HepG2 (cell line): Measurements from ENCODE around the gene COL5A1. TPM values are rescaled to one million over a fixed set of nuclear protein-coding genes. Genes with fewer than 3 reads are reported as not detected.

ENCODE experiments used
- ATAC-seq: fragments of 200-7000 bp; cut with Tn5 transposase; 3 replicates; pipeline ENCODE4 v1.9.1; 2020; ENCODE audit warnings: mild to moderate bottlenecking, moderate library complexity
- BruUV-seq: library from RNA; stranded (reverse); fragments of 400-500 nt; replicated peaks from 2 replicates; lab custom pipeline; 2021; lab: Mats Ljungman, UMichigan
- CTCF ChIA-PET: fragments of 300-600 bp; formaldehyde crosslinking; extraction: SDS; loops from one replicate; lab custom pipeline; 2021; ENCODE audit warnings: low total read pairs, inconsistent platforms, low intra/inter-chr PET ratio; lab: Yijun Ruan, JAX
- POLR2A ChIA-PET: fragments of 350-600 bp; sonication (Branson Sonifier 250); formaldehyde crosslinking; loops from one replicate; lab custom pipeline; 2020; ENCODE audit warnings: antibody characterized with exemption, inconsistent platforms; lab: Yijun Ruan, JAX
- DNase-seq: peaks from one replicate; pipeline ENCODE4 v3.0.0-alpha.2; 2015; ENCODE audit warnings: low spot score
- FAIRE-seq: peaks from 3 replicates; lab custom pipeline; 2011; peaks lifted over from hg19 to GRCh38; lab: Jason Lieb, UNC
- H2AFZ ChIP-seq: one replicate; pipeline ENCODE4 v1.6.1; 2011; ENCODE audit warnings: low read length, inconsistent platforms
- H3K27ac ChIP-seq: fragments of 300-600 bp; 3 replicates; pipeline ENCODE4 v1.8.0; 2011; ENCODE audit warnings: mixed run types, mild to moderate bottlenecking, mixed read lengths, low read length, inconsistent platforms; ENCODE audit not compliant: insufficient read depth; ENCODE audit errors: extremely low read length
- H3K27me3 ChIP-seq, 2 experiments: fragments of 200-600 bp in 1 of 2; 2 replicates in 1 of 2; 3 replicates in 1 of 2; pipeline versions ENCODE4 v1.6.0 to v1.8.0; 2011; ENCODE audit warnings: low read length in 2 of 2, mild to moderate bottlenecking in 2 of 2, moderate library complexity in 2 of 2, inconsistent platforms in 1 of 2; ENCODE audit not compliant: insufficient read depth in 2 of 2, control insufficient read depth in 1 of 2
- H3K36me3 ChIP-seq, 2 experiments: fragments of 200-600 bp in 1 of 2; replicated peaks in 1 of 2; 2 replicates in 1 of 2; 3 replicates in 1 of 2; pipeline versions ENCODE4 v1.5.1 to v1.8.0; 2011; ENCODE audit warnings: low read length in 2 of 2, inconsistent platforms in 1 of 2; ENCODE audit not compliant: insufficient read depth in 2 of 2, control insufficient read depth in 1 of 2
- H3K4me1 ChIP-seq: 2 replicates; pipeline ENCODE4 v1.5.1; 2012; ENCODE audit warnings: low read length, inconsistent platforms; ENCODE audit not compliant: insufficient read depth
- H3K4me2 ChIP-seq: 2 replicates; pipeline ENCODE4 v1.6.0; 2011; ENCODE audit warnings: low read depth, low read length, inconsistent platforms
- H3K4me3 ChIP-seq, 3 experiments: fragments of 200-600 bp in 1 of 3; sonication (generic), shearing (Covaris generic) in 1 of 3; replicated peaks in 1 of 3; 2 replicates each; pipeline ENCODE4 v1.5.1; 2011 to 2016; ENCODE audit warnings: low read length in 3 of 3, inconsistent platforms in 2 of 3, low read depth in 2 of 3, mild to moderate bottlenecking in 2 of 3, control low read depth in 1 of 3, mixed read lengths in 1 of 3; ENCODE audit not compliant: insufficient read depth in 1 of 3
- H3K79me2 ChIP-seq: one replicate; pipeline ENCODE4 v1.6.1; 2011; ENCODE audit warnings: low read length, inconsistent platforms; ENCODE audit not compliant: insufficient read depth
- H3K9ac ChIP-seq: 2 replicates; pipeline ENCODE4 v1.6.0; 2011; ENCODE audit warnings: mild to moderate bottlenecking, low read depth, low read length, inconsistent platforms; ENCODE audit not compliant: insufficient read depth
- H3K9me3 ChIP-seq: 2 replicates; pipeline ENCODE4 v1.5.1; 2012; ENCODE audit warnings: mild to moderate bottlenecking, low read length
- H4K20me1 ChIP-seq: 2 replicates; pipeline ENCODE4 v1.6.0; 2011; ENCODE audit warnings: inconsistent platforms, mild to moderate bottlenecking, low read length, moderate library complexity; ENCODE audit not compliant: insufficient read depth
- KLF13 ChIP-seq: sonication (generic); formaldehyde crosslinking; IDR thresholded peaks from 2 replicates; pipeline ENCODE4 v1.4.0; 2020; ENCODE audit warnings: mild to moderate bottlenecking, missing genetic modification reagents
- MED1 ChIP-seq: sonication (generic); formaldehyde crosslinking; IDR thresholded peaks from 2 replicates; pipeline ENCODE4 v1.4.0; 2020; ENCODE audit warnings: missing genetic modification reagents
- NFE2L2 ChIP-seq: fragments of 150-350 bp; IDR thresholded peaks from 2 replicates; pipeline ENCODE4 v1.6.1; 2014; ENCODE audit warnings: low read length
- RAD21 ChIP-seq: fragments of 450-650 bp; formaldehyde crosslinking; IDR thresholded peaks from 2 replicates; pipeline ENCODE4 v1.5.0; 2020; ENCODE audit warnings: mild to moderate bottlenecking
- ZNF17 ChIP-seq: sonication (generic); formaldehyde crosslinking; IDR thresholded peaks from 2 replicates; pipeline ENCODE4 v1.5.0; 2020; ENCODE audit warnings: mild to moderate bottlenecking, missing genetic modification reagents
- ZNF24 ChIP-seq: fragments of 450-650 bp; IDR thresholded peaks from 2 replicates; pipeline ENCODE4 v1.6.1; 2017; ENCODE audit warnings: antibody characterized with exemption, mild to moderate bottlenecking
- ZNF780A ChIP-seq: sonication (generic); formaldehyde crosslinking; IDR thresholded peaks from 2 replicates; pipeline ENCODE4 v1.8.0; 2022; ENCODE audit warnings: mild to moderate bottlenecking, missing genetic modification reagents, moderate library complexity
- WGBS: methylation state at CpG from one replicate; pipeline ENCODE4 v1.1.6; 2017; ENCODE audit warnings: low lambda C conversion rate; 5-methylcytosine and 5-hydroxymethylcytosine counted together
- in situ Hi-C: cut with HindIII; loops from 2 replicates; pipeline ENCODE4 v1.10.0; 2017; ENCODE audit warnings: low pct_unique_long_range_greater_than_20kb; ENCODE audit not compliant: extremely low pct_ligation_motif_present
- intact Hi-C: fragments of 100-400 bp; cut with micrococcal nuclease; formaldehyde crosslinking; loops from one replicate; pipeline ENCODE4 v1.10.0; 2022; ENCODE audit not compliant: unreplicated experiment
- polyA plus RNA-seq, 8 experiments: library from polyadenylated mRNA; depleted of rRNA in 3 of 8; stranded (reverse) in 7 of 8; unstranded in 1 of 8; fragments of >200 nt; fragmentation: Illumina TruSeq in 4 of 8; extraction: Trizol in 4 of 8; gene quantifications; 2 replicates each; pipeline versions ENCODE4 v1.2.1 to v1.2.3, GENCODE V29; 2011 to 2016; ENCODE audit warnings: low read depth in 4 of 8, missing spikeins in 1 of 8, mixed read lengths in 1 of 8; ENCODE audit not compliant: insufficient read depth in 1 of 8
- total RNA-seq, 5 experiments: library from RNA; depleted of rRNA; stranded (reverse); fragments of >200 nt; fragmentation: Illumina TruSeq; extraction: Trizol; gene quantifications; 2 replicates each; pipeline ENCODE4 v1.2.3, GENCODE V29; 2016; ENCODE audit warnings: low read depth in 1 of 5
- TF ChIP-seq, protein P1 (sequence below): sonication (generic); formaldehyde crosslinking; IDR thresholded peaks from 2 replicates; pipeline ENCODE4 v1.5.1; 2020; ENCODE audit warnings: mild to moderate bottlenecking, missing genetic modification reagents, moderate library complexity
- TF ChIP-seq, protein P2 (sequence below): sonication (generic); formaldehyde crosslinking; conservative IDR thresholded peaks from 2 replicates; pipeline ENCODE4 v1.4.0; 2020; ENCODE audit warnings: mild to moderate bottlenecking, missing genetic modification reagents, moderate library complexity

COL5A1 gene
- total and polyA plus RNA-seq, 2 of the 13 experiments (the other 11 are each of a cell fraction or from before 2014, with no cell fraction given), result not detected

DNA sequence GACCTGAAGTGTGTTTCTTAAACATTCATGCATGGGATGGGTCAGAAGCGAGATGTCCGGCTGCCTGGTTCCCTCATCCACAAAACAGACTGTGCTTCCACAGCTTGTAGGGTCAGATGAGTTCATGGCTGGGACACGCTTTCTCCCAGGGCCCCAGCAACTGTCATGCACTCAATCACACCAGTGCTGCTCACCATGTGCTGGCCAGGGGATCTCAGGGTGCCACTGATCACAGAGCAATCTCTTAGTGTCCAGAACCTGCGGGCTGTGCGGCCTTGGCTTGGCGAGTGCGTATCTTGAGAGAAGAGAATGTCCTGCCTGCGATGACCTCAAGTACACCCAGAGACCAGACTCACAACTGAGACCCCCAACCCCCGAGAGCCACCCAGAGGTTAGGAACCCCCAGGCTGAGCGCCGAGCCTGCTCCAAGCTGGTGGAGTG, 213.0 kb downstream of the COL5A1 start (continued):
- TF ChIP-seq, protein P1, sequence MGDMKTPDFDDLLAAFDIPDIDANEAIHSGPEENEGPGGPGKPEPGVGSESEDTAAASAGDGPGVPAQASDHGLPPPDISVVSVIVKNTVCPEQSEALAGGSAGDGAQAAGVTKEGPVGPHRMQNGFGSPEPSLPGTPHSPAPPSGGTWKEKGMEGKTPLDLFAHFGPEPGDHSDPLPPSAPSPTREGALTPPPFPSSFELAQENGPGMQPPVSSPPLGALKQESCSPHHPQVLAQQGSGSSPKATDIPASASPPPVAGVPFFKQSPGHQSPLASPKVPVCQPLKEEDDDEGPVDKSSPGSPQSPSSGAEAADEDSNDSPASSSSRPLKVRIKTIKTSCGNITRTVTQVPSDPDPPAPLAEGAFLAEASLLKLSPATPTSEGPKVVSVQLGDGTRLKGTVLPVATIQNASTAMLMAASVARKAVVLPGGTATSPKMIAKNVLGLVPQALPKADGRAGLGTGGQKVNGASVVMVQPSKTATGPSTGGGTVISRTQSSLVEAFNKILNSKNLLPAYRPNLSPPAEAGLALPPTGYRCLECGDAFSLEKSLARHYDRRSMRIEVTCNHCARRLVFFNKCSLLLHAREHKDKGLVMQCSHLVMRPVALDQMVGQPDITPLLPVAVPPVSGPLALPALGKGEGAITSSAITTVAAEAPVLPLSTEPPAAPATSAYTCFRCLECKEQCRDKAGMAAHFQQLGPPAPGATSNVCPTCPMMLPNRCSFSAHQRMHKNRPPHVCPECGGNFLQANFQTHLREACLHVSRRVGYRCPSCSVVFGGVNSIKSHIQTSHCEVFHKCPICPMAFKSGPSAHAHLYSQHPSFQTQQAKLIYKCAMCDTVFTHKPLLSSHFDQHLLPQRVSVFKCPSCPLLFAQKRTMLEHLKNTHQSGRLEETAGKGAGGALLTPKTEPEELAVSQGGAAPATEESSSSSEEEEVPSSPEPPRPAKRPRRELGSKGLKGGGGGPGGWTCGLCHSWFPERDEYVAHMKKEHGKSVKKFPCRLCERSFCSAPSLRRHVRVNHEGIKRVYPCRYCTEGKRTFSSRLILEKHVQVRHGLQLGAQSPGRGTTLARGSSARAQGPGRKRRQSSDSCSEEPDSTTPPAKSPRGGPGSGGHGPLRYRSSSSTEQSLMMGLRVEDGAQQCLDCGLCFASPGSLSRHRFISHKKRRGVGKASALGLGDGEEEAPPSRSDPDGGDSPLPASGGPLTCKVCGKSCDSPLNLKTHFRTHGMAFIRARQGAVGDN (CRISPR knock-in tag), result no peak
- no peak for TF ChIP-seq ZNF780A
- TF ChIP-seq NFE2L2, result no peak

DNA sequence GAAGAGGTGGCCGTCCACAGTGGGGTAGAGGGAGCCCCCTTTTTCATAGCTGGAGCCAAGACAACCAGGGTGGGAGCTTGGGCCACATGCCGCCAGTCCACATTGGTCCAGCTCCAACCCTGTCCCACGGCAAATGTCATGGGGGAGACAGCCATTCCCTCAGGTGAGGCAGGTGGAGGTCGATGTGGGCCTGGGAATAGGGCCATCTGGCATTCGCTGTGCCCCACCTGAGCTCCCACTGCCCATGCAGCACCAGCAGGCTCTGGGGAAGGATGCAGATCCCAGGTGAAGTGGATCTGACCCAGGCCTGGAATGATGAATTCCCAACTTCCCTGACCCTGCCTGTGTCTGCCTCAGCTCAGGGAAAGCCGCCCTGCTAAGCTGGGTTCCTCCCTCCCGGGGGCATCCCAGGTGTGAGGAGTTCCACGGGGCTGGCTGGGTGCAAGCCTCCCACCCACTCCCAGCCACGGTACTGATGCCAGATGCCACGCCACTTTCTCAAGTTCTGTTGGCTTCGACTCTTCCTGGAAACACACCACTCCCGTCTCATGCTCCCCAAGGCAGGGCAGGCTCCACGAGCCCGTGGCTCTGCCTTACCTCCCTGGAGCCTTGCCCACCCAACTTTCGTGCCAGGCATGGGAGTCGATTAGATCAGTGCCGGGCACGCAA, 213.8 kb downstream of the COL5A1 start:
- Histone ChIP-seq H3K9ac (no peak overlapping the region), H3K27ac (no peak overlapping the region), H3K4me1 (no peaks in the 10 kb centered on the region), H3K79me2 (no peaks in the 10 kb centered on the region), H3K36me3 (no peaks in the 10 kb centered on the region), H3K4me2 (no peak overlapping the region), H3K9me3 (no peaks in the 10 kb centered on the region; the same call in none of the 2 replicates), H2AFZ (no peak overlapping the region), H4K20me1 (no peaks in the 10 kb centered on the region), H3K4me3 (no peak overlapping the region), H3K27me3 (peaks cover 0 to 34% of the 10 kb centered on the region in 2 experiments; a peak in 3 of 5 replicates)
- ATAC-seq, result no peak
- in situ Hi-C loops (no loop called here), intact Hi-C loops (no loop called here)
- ChIA-PET POLR2A (no interaction called here), CTCF (no interaction called here)
- BruUV-seq, result no TSS peak
- TF ChIP-seq RAD21, result no peak
- TF ChIP-seq KLF13 (CRISPR knock-in tag), result no peak
- no peak for TF ChIP-seq ZNF24
- no peak for TF ChIP-seq ZNF17 (CRISPR knock-in tag)
- no peak for TF ChIP-seq MED1 (CRISPR knock-in tag)
- TF ChIP-seq, protein P2, sequence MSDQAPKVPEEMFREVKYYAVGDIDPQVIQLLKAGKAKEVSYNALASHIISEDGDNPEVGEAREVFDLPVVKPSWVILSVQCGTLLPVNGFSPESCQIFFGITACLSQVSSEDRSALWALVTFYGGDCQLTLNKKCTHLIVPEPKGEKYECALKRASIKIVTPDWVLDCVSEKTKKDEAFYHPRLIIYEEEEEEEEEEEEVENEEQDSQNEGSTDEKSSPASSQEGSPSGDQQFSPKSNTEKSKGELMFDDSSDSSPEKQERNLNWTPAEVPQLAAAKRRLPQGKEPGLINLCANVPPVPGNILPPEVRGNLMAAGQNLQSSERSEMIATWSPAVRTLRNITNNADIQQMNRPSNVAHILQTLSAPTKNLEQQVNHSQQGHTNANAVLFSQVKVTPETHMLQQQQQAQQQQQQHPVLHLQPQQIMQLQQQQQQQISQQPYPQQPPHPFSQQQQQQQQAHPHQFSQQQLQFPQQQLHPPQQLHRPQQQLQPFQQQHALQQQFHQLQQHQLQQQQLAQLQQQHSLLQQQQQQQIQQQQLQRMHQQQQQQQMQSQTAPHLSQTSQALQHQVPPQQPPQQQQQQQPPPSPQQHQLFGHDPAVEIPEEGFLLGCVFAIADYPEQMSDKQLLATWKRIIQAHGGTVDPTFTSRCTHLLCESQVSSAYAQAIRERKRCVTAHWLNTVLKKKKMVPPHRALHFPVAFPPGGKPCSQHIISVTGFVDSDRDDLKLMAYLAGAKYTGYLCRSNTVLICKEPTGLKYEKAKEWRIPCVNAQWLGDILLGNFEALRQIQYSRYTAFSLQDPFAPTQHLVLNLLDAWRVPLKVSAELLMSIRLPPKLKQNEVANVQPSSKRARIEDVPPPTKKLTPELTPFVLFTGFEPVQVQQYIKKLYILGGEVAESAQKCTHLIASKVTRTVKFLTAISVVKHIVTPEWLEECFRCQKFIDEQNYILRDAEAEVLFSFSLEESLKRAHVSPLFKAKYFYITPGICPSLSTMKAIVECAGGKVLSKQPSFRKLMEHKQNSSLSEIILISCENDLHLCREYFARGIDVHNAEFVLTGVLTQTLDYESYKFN, result no peak
- FAIRE-seq, result no peak
- DNase-seq, result no peak
- 10% methylated on average over 7 of the region's 18 CpGs for WGBS
